ENCODE measurements around the gene SH3GL1. TPM values are rescaled to one million over a fixed set of nuclear protein-coding genes. Genes with fewer than 3 reads are reported as not detected.
A peak's percentile ranks its signal among the peaks of the same experiment; 100 is the strongest.

SH3GL1 gene
- total RNA-seq, 4 donors from 2014 or later, result 49.4 to 77.2 (median 59.5) TPM

DNA sequence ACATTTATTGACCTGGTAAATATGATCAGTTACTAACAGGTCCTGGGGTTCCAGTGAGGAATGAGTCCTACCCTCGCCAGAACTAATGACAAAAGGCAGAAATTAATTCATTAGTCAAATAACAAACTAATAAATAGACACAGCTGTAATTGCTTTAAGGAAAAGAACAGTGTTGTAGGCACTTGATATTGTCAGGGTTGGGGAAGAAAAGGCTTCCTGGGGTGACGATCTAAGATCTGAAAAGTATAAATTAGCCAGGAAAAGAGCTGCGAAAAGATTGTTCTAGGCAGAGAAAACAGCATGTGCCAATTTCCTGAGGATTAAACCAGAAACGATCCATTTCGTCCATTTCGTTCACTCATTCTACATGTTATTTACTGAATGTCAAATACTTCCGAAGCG, 1.4 kb upstream of the SH3GL1 start:
- H3K9me3 ChIP-seq, result no peaks in the 10 kb centered on the region
- intact Hi-C loops (cut with DNase I), result no loop called here
- H3K4me1 ChIP-seq, result peaks cover 47 to 59% (median 54%) of the 10 kb centered on the region in 4 donors
- TF ChIP-seq EP300 (IDR thresholded peaks at IDR 0.05) (no peak), POLR2A (IDR thresholded peaks at IDR 0.05; ENCODE audit: low read depth) (no peak), POLR2AphosphoS5 (IDR thresholded peaks at IDR 0.05) (no peak)
- TF ChIP-seq, protein P1, sequence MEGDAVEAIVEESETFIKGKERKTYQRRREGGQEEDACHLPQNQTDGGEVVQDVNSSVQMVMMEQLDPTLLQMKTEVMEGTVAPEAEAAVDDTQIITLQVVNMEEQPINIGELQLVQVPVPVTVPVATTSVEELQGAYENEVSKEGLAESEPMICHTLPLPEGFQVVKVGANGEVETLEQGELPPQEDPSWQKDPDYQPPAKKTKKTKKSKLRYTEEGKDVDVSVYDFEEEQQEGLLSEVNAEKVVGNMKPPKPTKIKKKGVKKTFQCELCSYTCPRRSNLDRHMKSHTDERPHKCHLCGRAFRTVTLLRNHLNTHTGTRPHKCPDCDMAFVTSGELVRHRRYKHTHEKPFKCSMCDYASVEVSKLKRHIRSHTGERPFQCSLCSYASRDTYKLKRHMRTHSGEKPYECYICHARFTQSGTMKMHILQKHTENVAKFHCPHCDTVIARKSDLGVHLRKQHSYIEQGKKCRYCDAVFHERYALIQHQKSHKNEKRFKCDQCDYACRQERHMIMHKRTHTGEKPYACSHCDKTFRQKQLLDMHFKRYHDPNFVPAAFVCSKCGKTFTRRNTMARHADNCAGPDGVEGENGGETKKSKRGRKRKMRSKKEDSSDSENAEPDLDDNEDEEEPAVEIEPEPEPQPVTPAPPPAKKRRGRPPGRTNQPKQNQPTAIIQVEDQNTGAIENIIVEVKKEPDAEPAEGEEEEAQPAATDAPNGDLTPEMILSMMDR (IDR thresholded peaks at IDR 0.05), result no peak
- peak overlapping the region; percentile 78 to 98 (median 88) for H3K4me3 ChIP-seq
- no peak for DNase-seq (ENCODE audit: extremely low spot score)
- H3K27me3 ChIP-seq, result no peaks in the 10 kb centered on the region
- peaks cover 0 to 7% (median 2%) of the 10 kb centered on the region in 4 donors for H3K36me3 ChIP-seq
- WGBS, result 2% methylated on average over 8 of the region's 8 CpGs
- H3K27ac ChIP-seq (replicated peaks in 1 of 4), result peak overlapping the region; percentile 87 to 94 (median 92)

DNA sequence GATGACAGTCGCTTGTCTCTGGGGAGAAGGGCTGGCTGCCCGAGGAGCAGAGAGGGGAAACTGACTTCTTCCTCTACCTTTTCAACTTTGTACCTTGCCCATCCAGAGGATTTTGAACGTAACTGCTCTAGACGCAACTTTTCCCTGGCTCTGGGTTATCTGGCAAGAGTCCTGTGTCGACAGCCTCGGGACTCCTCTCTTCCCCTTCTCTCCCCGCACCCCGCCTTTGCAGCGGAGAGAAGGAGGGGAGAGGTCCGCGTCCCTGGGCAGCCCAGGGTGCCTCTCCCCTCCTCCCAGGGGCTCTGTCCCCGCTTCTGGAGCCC, 574 bp downstream of the SH3GL1 start:
- H3K27ac ChIP-seq (replicated peaks in 1 of 4), result peak overlapping the region; percentile 97 to 99 (median 98)
- H3K27me3 ChIP-seq, result no peaks in the 10 kb centered on the region
- peaks cover 51 to 74% (median 66%) of the 10 kb centered on the region in 4 donors for H3K4me1 ChIP-seq
- intact Hi-C loops (cut with DNase I), result loop anchor here (2.0 kb wide), 1 partner anchor 57 kb away; the partner anchor contains the start of gene MPND
- TF ChIP-seq EP300 (IDR thresholded peaks at IDR 0.05), result no peak
- no peak for TF ChIP-seq POLR2AphosphoS5 (IDR thresholded peaks at IDR 0.05)
- TF ChIP-seq POLR2A (IDR thresholded peaks at IDR 0.05; ENCODE audit: low read depth), result no peak
- TF ChIP-seq, protein P1 (IDR thresholded peaks at IDR 0.05), result no peak
- no peak for DNase-seq (ENCODE audit: extremely low spot score)
- peak overlapping the region; percentile 93 to 99 (median 96) for H3K4me3 ChIP-seq
- WGBS, result 0% methylated on average over 12 of the region's 12 CpGs
- peaks cover 0 to 19% (median 9%) of the 10 kb centered on the region in 4 donors for H3K36me3 ChIP-seq
- H3K9me3 ChIP-seq, result no peaks in the 10 kb centered on the region

DNA sequence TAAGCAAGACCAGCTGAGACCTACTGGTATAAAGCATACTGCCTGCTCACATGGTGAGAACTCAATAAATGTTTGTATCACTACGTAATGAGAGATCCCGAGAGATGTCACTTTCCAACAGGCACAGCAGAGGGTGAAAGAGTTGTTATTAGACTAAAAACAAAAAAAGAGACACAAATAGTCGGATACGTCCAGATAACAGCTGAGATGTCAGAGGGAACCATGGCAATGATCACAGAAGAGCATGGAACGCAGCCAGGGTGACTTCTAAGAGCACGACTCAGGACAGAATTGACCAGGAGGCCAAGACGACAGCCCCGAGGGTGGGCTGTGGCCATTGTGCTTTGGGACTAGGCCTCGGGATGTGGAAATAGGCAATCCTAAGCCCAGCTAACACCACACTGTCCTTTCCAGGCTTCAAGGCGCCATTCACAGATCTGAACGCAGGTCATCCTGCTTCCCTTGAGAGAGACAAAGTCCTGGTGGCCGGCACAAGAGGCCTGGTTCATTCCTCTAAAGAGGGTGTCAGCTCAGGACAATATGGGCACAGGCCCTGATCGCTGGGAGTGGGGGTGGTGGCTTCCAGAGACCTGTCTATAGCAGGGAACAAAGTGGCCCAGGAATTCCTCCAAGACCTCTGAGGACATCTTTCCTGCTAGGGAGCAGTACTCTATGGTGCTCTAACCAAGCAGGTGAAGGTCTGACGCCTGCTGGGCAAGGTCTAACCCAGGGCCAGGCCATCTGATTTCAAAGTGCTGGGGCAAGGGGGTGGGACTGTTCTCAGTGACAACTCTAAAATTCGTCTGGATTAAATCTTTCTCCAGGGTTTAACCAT, 3.2 kb downstream of the SH3GL1 start:
- TF ChIP-seq POLR2AphosphoS5 (IDR thresholded peaks at IDR 0.05), result no peak
- TF ChIP-seq, protein P1 (IDR thresholded peaks at IDR 0.05), result no peak
- no peak for TF ChIP-seq EP300 (IDR thresholded peaks at IDR 0.05)
- no peak for TF ChIP-seq POLR2A (IDR thresholded peaks at IDR 0.05; ENCODE audit: low read depth)
- no peaks in the 10 kb centered on the region for H3K27me3 ChIP-seq
- 55% methylated on average over 12 of the region's 15 CpGs for WGBS
- DNase-seq (ENCODE audit: extremely low spot score), result no peak
- peaks cover 67 to 88% (median 80%) of the 10 kb centered on the region in 4 donors for H3K4me1 ChIP-seq
- no peak overlapping the region for H3K4me3 ChIP-seq
- H3K27ac ChIP-seq (replicated peaks in 1 of 4), result peak overlapping the region; percentile 12 to 97 (median 42)
- H3K9me3 ChIP-seq, result no peaks in the 10 kb centered on the region
- intact Hi-C loops (cut with DNase I), result no loop called here
- H3K36me3 ChIP-seq, result peaks cover 0 to 28% (median 9%) of the 10 kb centered on the region in 4 donors

DNA sequence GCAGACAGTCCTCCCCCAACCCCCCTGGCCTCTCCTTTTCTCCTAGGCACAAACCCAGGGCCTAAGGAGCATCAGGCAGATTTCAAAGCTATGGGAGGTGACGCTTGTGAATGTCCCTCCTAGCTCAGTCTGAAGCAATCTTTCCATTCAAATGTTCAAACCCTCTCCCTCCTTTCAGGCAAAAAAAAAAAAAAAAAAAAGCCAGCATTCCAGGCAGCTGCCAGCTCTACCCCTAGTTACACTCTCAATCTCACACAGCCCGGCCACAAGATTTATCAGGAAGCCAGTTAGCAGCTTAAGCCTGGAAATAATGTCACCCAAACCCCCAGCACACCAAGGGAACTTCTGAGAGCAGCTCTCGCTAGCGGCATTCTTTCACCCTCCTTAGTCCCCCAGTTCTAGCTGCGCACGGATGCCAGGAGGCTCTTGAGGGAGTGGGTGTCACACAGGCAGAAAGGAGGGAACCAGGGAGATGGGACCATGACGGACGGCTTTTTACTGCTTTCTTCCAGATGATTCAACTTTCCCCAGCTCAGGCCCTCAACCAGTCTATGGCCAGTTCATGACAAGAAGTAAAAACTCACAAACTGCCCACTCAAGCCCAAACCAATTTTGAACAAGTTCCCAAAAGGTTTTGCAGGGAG, 6.3 kb downstream of the SH3GL1 start:
- H3K27ac ChIP-seq (replicated peaks in 1 of 4), result peak overlapping the region; percentile 79 to 90 (median 86)
- no peaks in the 10 kb centered on the region for H3K27me3 ChIP-seq
- 55% methylated on average over 7 of the region's 8 CpGs for WGBS
- peaks cover 79 to 98% (median 90%) of the 10 kb centered on the region in 4 donors for H3K4me1 ChIP-seq
- TF ChIP-seq POLR2A (IDR thresholded peaks at IDR 0.05; ENCODE audit: low read depth), result no peak
- TF ChIP-seq, protein P1 (IDR thresholded peaks at IDR 0.05), result no peak
- peak in 1 of 2 donors; percentile 33 for TF ChIP-seq POLR2AphosphoS5 (IDR thresholded peaks at IDR 0.05)
- TF ChIP-seq EP300 (IDR thresholded peaks at IDR 0.05), result no peak
- no peak overlapping the region for H3K4me3 ChIP-seq
- DNase-seq (ENCODE audit: extremely low spot score), result no peak
- peaks cover 0 to 28% (median 9%) of the 10 kb centered on the region in 4 donors for H3K36me3 ChIP-seq
- intact Hi-C loops (cut with DNase I), result no loop called here
- H3K9me3 ChIP-seq, result no peaks in the 10 kb centered on the region
